ENCODE data around the gene COMP. TPM values are rescaled to one million over a fixed set of nuclear protein-coding genes. Genes with fewer than 3 reads are reported as not detected.

COMP gene
- total RNA-seq, 4 donors from 2014 or later: 0.33 to 0.83 (median 0.62) TPM

DNA sequence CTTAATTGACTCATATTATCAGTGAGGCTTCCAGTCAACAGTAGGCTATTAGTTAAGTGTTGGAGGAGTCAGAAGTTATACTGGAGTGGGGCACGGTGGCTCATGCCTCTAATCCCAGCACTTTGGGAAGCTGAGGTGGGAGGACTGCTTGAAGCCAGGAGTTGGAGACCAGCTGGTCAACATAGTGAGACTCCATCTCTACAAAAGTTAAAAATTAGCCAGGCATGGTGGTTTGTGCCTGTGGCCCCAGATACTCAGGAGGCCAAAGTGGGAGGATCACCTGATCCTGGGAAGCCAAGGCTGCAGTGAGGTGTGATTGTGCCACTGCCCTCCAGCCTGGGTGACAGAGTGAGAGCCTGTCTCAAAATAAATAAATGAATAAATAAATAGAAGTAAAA, 53.2 kb downstream of the COMP start:
- Histone ChIP-seq H3K27ac (replicated peaks in 1 of 4) (no peak overlapping the region), H3K36me3 (peaks cover 0 to under 1% (median 0%) of the 10 kb centered on the region in 4 donors), H3K9me3 (no peaks in the 10 kb centered on the region), H3K4me3 (no peak overlapping the region), H3K4me1 (peaks cover 25 to 55% (median 35%) of the 10 kb centered on the region in 4 donors), H3K27me3 (no peaks in the 10 kb centered on the region)
- TF ChIP-seq, protein P1, sequence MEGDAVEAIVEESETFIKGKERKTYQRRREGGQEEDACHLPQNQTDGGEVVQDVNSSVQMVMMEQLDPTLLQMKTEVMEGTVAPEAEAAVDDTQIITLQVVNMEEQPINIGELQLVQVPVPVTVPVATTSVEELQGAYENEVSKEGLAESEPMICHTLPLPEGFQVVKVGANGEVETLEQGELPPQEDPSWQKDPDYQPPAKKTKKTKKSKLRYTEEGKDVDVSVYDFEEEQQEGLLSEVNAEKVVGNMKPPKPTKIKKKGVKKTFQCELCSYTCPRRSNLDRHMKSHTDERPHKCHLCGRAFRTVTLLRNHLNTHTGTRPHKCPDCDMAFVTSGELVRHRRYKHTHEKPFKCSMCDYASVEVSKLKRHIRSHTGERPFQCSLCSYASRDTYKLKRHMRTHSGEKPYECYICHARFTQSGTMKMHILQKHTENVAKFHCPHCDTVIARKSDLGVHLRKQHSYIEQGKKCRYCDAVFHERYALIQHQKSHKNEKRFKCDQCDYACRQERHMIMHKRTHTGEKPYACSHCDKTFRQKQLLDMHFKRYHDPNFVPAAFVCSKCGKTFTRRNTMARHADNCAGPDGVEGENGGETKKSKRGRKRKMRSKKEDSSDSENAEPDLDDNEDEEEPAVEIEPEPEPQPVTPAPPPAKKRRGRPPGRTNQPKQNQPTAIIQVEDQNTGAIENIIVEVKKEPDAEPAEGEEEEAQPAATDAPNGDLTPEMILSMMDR (IDR thresholded peaks at IDR 0.05): no peak
- no peak for TF ChIP-seq POLR2AphosphoS5 (IDR thresholded peaks at IDR 0.05)
- intact Hi-C loops (cut with DNase I): no loop called here
- WGBS: 87% methylated on average over 1 of the region's 1 CpG
- DNase-seq (ENCODE audit: extremely low spot score): no peak

DNA sequence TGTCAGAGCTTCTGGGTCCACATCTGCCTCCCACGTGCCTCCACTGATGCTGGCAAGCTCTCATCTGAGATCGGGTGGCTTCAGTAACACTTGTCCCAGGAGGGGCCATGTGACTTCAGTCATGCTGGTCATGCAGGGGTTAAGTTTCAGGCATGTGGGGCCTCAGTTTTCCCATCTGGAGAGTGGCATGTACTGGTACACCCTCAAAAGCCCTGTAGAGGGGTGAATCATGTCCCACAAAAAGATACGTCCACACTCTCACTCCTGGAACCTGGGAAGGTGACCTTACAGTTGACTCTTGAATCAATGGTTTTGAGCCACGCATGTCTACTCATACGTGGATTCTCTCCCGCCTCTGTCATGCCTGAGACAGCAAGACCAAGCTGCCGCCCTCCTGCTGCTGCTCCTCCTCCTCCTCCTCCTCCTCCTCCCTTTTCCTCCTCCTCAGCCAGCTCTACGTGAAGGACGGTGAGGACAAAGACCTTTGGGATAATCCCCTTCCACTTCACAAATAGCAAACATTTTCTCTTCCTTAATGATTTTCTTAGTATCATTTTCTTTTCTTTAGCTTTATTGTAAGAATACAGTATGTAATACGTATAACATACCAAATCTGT, 53.7 kb downstream of the COMP start:
- H3K27me3 ChIP-seq: no peaks in the 10 kb centered on the region
- H3K36me3 ChIP-seq: no peaks in the 10 kb centered on the region
- TF ChIP-seq EP300 (IDR thresholded peaks at IDR 0.05) (no peak), POLR2AphosphoS5 (IDR thresholded peaks at IDR 0.05) (no peak), POLR2A (IDR thresholded peaks at IDR 0.05; ENCODE audit: low read depth) (no peak)
- TF ChIP-seq, protein P1 (IDR thresholded peaks at IDR 0.05): no peak
- H3K9me3 ChIP-seq: no peaks in the 10 kb centered on the region
- H3K27ac ChIP-seq (replicated peaks in 1 of 4): no peak overlapping the region
- H3K4me3 ChIP-seq: no peak overlapping the region
- WGBS: 88% methylated on average over 8 of the region's 10 CpGs
- intact Hi-C loops (cut with DNase I): no loop called here
- DNase-seq (ENCODE audit: extremely low spot score): no peak
- H3K4me1 ChIP-seq: peaks cover 24 to 55% (median 33%) of the 10 kb centered on the region in 4 donors

DNA sequence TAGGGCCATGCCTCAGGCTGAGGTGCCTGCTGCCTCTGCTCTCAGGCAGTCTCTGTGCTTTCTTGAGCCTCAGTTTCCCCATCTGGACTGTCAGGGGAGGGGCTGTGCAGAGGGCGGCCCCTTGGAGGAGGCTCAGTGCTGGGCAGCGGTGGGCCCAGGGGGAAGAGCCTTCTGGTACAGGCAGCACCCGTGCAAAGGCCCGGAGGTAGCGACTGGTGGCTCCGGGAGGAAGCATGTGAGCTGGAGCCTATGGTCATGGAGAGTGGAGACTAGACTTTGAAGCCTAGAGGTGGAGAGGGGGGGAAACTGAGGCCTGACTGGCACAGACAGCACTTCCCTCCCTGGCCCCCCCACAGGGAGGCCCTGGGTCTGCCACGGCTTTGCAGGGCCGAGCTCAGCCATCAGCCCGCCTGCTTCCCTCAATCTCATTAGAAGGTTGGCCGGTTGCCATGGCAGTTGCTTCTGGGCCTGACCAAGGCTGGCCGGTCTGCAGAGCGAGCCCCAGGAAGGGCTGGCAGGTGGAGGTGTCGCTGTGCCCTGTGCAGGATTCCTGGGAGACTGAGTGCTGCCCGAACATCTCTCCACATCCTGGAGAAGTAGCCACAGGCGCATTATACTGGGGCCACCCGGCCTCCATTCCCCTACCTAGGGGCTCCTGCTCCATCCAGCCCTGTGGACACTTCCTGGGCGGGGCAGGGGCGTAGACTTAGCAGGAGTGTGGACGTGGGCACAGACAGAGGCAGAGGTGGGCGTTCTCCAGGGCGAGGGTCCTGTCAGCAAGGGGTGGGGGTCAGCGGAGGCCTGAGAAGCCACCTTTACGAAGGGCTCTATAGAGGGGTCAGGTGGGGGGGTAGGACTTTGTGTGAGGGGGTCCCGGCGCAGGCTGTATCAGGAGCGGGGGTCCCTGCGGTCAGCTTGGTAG, 54.4 kb downstream of the COMP start:
- intact Hi-C loops (cut with DNase I): no loop called here
- Histone ChIP-seq H3K27me3 (no peaks in the 10 kb centered on the region), H3K9me3 (no peaks in the 10 kb centered on the region), H3K36me3 (peaks cover 0 to 1% (median 0%) of the 10 kb centered on the region in 4 donors), H3K4me3 (no peak overlapping the region), H3K27ac (replicated peaks in 1 of 4) (no peak overlapping the region), H3K4me1 (peaks cover 18 to 48% (median 27%) of the 10 kb centered on the region in 4 donors)
- 87% methylated on average over 16 of the region's 27 CpGs for WGBS
- no peak for TF ChIP-seq EP300 (IDR thresholded peaks at IDR 0.05)
- TF ChIP-seq POLR2A (IDR thresholded peaks at IDR 0.05; ENCODE audit: low read depth): no peak
- no peak for TF ChIP-seq POLR2AphosphoS5 (IDR thresholded peaks at IDR 0.05)
- TF ChIP-seq, protein P1 (IDR thresholded peaks at IDR 0.05): no peak
- DNase-seq (ENCODE audit: extremely low spot score): no peak

DNA sequence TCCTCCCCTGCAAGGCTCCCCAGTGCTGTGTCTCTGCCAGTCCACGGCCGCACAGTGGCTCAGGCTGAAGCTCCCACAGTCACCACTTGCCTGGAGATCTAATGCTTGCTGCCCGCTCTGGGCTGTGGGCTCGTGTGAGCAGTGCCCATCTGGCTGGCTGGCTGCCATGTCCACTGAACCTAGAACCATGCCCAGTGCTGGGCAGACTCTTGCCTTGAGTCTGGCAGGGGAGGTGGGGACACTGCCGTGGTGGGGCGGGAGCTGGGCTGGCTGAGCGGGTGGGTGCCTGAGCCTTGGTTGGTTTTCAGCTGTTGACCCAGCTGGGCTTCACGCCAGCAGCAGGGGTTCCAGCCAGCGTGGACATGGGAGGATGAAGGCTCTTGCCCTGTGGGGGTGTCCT, 55.4 kb downstream of the COMP start:
- TF ChIP-seq POLR2A (IDR thresholded peaks at IDR 0.05; ENCODE audit: low read depth) (no peak), POLR2AphosphoS5 (IDR thresholded peaks at IDR 0.05) (no peak), EP300 (IDR thresholded peaks at IDR 0.05) (no peak)
- TF ChIP-seq, protein P1 (IDR thresholded peaks at IDR 0.05): no peak
- Histone ChIP-seq H3K36me3 (peaks cover 0 to 4% (median 0%) of the 10 kb centered on the region in 4 donors), H3K27me3 (no peaks in the 10 kb centered on the region), H3K9me3 (no peaks in the 10 kb centered on the region), H3K4me3 (no peak overlapping the region), H3K4me1 (peaks cover 10 to 39% (median 19%) of the 10 kb centered on the region in 4 donors), H3K27ac (replicated peaks in 1 of 4) (no peak overlapping the region)
- 80% methylated on average over 4 of the region's 9 CpGs for WGBS
- intact Hi-C loops (cut with DNase I): no loop called here
- DNase-seq (ENCODE audit: extremely low spot score): no peak

Data from esophagus muscularis mucosa (tissue), 4 donors.